B cell (primary cell): ENCODE results near the gene SLC2A10. TPM values are rescaled to one million over a fixed set of nuclear protein-coding genes. Genes with fewer than 3 reads are reported as not detected.

Experiments
- ATAC-seq: fragments of 200-7000 bp; cut with Tn5 transposase; one replicate; pipeline ENCODE4 v1.10.0; 2021; ENCODE audit warnings: low read depth, mild to moderate bottlenecking, moderate number of reproducible peaks, moderate library complexity
- CTCF ChIA-PET: fragments of 350-600 bp; sonication (Branson Sonifier 250); formaldehyde crosslinking; loops from one replicate; lab custom pipeline; 2021; ENCODE audit warnings: antibody characterized with exemption, inconsistent platforms; lab: Charles Lee
- POLR2A ChIA-PET: fragments of 350-600 bp; sonication (Branson Sonifier 250); formaldehyde crosslinking; loops from one replicate; lab custom pipeline; 2021; ENCODE audit warnings: antibody characterized with exemption; lab: Charles Lee
- DNase-seq: peaks from one replicate; pipeline ENCODE4 v3.0.0; 2013
- H2AFZ ChIP-seq: 2 replicates; pipeline ENCODE4 v1.6.1; 2012; ENCODE audit warnings: mild to moderate bottlenecking, low read depth, low read length; ENCODE audit not compliant: insufficient read depth, poor library complexity, severe bottlenecking
- H3K27ac ChIP-seq, 2 donors: 1 replicate in 1 of 2; 2 replicates in 1 of 2; pipeline ENCODE4 v1.5.1; 2012 to 2013; ENCODE audit warnings: low read length in 2 of 2, mild to moderate bottlenecking in 2 of 2, moderate library complexity in 1 of 2
- H3K27me3 ChIP-seq, 4 experiments: fragments of 200-600 bp in 1 of 4; sonication (generic) in 1 of 4; replicated peaks in 1 of 4; 1 replicate in 2 of 4; 2 replicates in 2 of 4; pipeline versions ENCODE4 v1.6.1 to v1.7.0; 2013 to 2016; ENCODE audit warnings: low read length in 3 of 4, mild to moderate bottlenecking in 2 of 4, mixed read lengths in 1 of 4, moderate library complexity in 1 of 4; ENCODE audit not compliant: insufficient read depth in 4 of 4, control insufficient read depth in 3 of 4; ENCODE audit errors: control extremely low read depth in 1 of 4
- H3K36me3 ChIP-seq, 2 experiments: replicated peaks in 1 of 2; 1 replicate in 1 of 2; 2 replicates in 1 of 2; pipeline versions ENCODE4 v1.6.1 to v1.7.1; 2013; ENCODE audit warnings: low read length in 1 of 2; ENCODE audit not compliant: insufficient read depth in 2 of 2, control insufficient read depth in 1 of 2; ENCODE audit errors: control extremely low read depth in 1 of 2, extremely low read depth in 1 of 2
- H3K4me1 ChIP-seq, 2 donors: fragments of 200-600 bp in 1 of 2; sonication (generic) in 1 of 2; 1 replicate in 1 of 2; 2 replicates in 1 of 2; pipeline versions ENCODE4 v1.5.1 to v1.6.1; 2013 to 2017; ENCODE audit warnings: low read length in 2 of 2; ENCODE audit not compliant: control insufficient read depth in 2 of 2, insufficient read depth in 2 of 2
- H3K4me2 ChIP-seq: replicated peaks from 2 replicates; pipeline ENCODE3; 2012; ENCODE audit warnings: mild to moderate bottlenecking, low read depth, low read length; ENCODE audit not compliant: poor library complexity, severe bottlenecking
- H3K4me3 ChIP-seq, 5 experiments: fragments of 200-600 bp in 1 of 5; sonication (generic) in 1 of 5; 1 replicate in 3 of 5; 2 replicates in 2 of 5; pipeline versions ENCODE4 v1.5.1 to v1.7.0; 2011 to 2016; ENCODE audit warnings: low read length in 4 of 5, mild to moderate bottlenecking in 4 of 5, low read depth in 2 of 5, control low read depth in 1 of 5, moderate library complexity in 1 of 5; ENCODE audit not compliant: insufficient read depth in 1 of 5; ENCODE audit errors: control extremely low read depth in 1 of 5, extremely low read depth in 1 of 5
- H3K79me2 ChIP-seq: fragments of 200-600 bp; sonication (generic); one replicate; pipeline ENCODE4 v1.6.0; 2016; ENCODE audit warnings: low read length; ENCODE audit not compliant: control insufficient read depth, insufficient read depth
- H3K9ac ChIP-seq: fragments of 200-600 bp; sonication (generic); 2 replicates; pipeline ENCODE4 v1.6.1; 2017; ENCODE audit warnings: mild to moderate bottlenecking, low read length, moderate library complexity
- H3K9me3 ChIP-seq, 3 donors: one replicate each; pipeline versions ENCODE4 v1.6.1 to v1.7.1; 2013; ENCODE audit warnings: low read length in 2 of 3; ENCODE audit not compliant: control insufficient read depth in 2 of 3, insufficient read depth in 1 of 3; ENCODE audit errors: control extremely low read depth in 1 of 3
- H4K20me1 ChIP-seq: 2 replicates; pipeline ENCODE4 v1.6.0; 2012; ENCODE audit warnings: mild to moderate bottlenecking, low read length; ENCODE audit not compliant: insufficient read depth, control insufficient read depth, poor library complexity, severe bottlenecking
- H3K27ac Mint-ChIP-seq: one replicate; pipeline ENCODE4 v1.8.0; 2021; ENCODE audit warnings: mixed read lengths
- H3K27me3 Mint-ChIP-seq: one replicate; pipeline ENCODE4 v1.8.0; 2021; ENCODE audit warnings: mixed read lengths
- H3K4me1 Mint-ChIP-seq: one replicate; pipeline ENCODE4 v1.8.0; 2021; ENCODE audit warnings: mixed read lengths
- H3K4me3 Mint-ChIP-seq: one replicate; pipeline ENCODE4 v1.8.0; 2021; ENCODE audit warnings: mixed read lengths
- H3K9me3 Mint-ChIP-seq: one replicate; pipeline ENCODE4 v1.8.0; 2022; ENCODE audit warnings: mixed read lengths; ENCODE audit not compliant: insufficient read depth
- EZH2 ChIP-seq: IDR thresholded peaks from 2 replicates; pipeline ENCODE4 v1.6.1; 2012; ENCODE audit warnings: borderline replicate concordance, low read depth, mild to moderate bottlenecking, moderate library complexity, low read length; ENCODE audit not compliant: insufficient read depth, poor library complexity, severe bottlenecking
- WGBS: methylation state at CpG from one replicate; pipeline ENCODE4 v1.1.5; 2013; ENCODE audit warnings: missing lambda C conversion rate; ENCODE audit not compliant: insufficient coverage; 5-methylcytosine and 5-hydroxymethylcytosine counted together
- intact Hi-C: fragments of 100-400 bp; cut with micrococcal nuclease; formaldehyde crosslinking; loops from one replicate; pipeline ENCODE4 v1.10.0; 2022
- polyA plus RNA-seq: library from polyadenylated mRNA; depleted of rRNA; stranded (reverse); fragments of >200 nt; gene quantifications from 2 replicates; pipeline ENCODE4 v1.2.3, GENCODE V29; 2012
- total RNA-seq, 2 donors: library from RNA; stranded (reverse); fragments of 120-200 nt in 1 of 2; gene quantifications; 1 replicate in 1 of 2; 2 replicates in 1 of 2; pipeline versions ENCODE4 v1.2.3 to v1.2.4, GENCODE V29; 2013 to 2022
- TF ChIP-seq, protein P1 (sequence below): fragments of 200-600 bp; IDR thresholded peaks from one replicate; pipeline ENCODE4 v1.8.0; 2022; ENCODE audit warnings: antibody characterized with exemption, mild to moderate bottlenecking

The SLC2A10 gene
- total and polyA plus RNA-seq, 2 donors (not counting 1 experiment from before 2014, with no cell fraction given): not detected

DNA sequence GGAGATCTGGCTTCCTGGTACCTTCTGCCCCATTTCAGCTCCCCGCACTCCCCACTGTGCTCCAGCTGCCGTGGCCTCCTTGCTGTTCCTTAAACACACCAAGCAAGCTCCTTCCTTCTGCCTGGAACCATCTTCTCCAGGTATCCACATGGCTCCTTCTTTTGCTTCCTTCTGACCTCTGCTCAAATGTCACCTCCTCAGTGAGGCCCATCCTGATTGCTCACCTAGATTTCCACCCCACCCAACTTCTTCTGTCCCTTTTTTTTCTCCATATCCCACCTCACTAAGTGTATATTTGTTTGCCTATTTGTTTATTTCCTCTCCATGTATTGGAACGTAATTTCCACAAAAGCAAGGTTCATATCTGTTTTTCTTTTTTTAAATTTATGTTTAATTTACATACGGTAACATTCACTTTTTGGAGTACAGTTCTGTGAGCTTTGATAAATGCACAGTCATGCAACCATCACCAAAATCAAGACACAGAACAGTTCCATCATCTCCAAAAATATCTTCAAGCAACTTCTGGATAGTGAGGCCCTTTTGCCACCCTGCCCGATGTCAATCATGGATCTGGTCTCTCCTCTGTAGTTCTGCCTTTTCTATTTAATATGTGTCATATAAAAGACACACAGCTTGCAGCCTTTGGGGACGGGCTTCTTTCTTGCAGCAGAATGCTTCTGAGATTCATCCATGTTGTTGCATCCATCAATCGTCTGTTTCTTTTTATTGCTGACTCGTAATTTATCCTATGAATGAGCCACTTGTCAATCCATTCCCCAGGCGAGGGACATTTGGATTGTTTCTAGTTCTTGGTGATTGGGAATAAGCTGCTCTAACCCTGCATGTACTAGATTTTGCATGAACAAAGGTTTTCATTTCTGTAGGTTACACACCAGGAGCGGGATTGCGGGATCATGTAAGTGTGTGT lies 46.3 kb downstream of the SLC2A10 start:
- Mint-ChIP-seq H3K27ac (no peak overlapping the region), H3K27me3 (peaks cover 21% of the 10 kb centered on the region), H3K4me1 (peaks cover 4% of the 10 kb centered on the region), H3K4me3 (no peak overlapping the region), H3K9me3 (no peaks in the 10 kb centered on the region)
- Histone ChIP-seq H3K36me3 (no peaks in the 10 kb centered on the region), H3K4me1 (peaks cover 0 to 6% of the 10 kb centered on the region in 2 donors), H4K20me1 (no peaks in the 10 kb centered on the region), H2AFZ (no peak overlapping the region), H3K79me2 (no peaks in the 10 kb centered on the region), H3K9ac (no peak overlapping the region), H3K9me3 (peaks cover 0 to 4% (median 0%) of the 10 kb centered on the region in 3 donors), H3K4me3 (no peak overlapping the region), H3K27me3 (peaks cover 0 to 6% (median 0%) of the 10 kb centered on the region in 4 experiments), H3K27ac (no peak overlapping the region), H3K4me2 (no peak overlapping the region)
- DNase-seq (no peak), ATAC-seq (no peak)
- 95% methylated on average over 6 of the region's 11 CpGs for WGBS
- intact Hi-C loops: loop anchor here (10.0 kb wide), 1 partner anchor 629 kb away; no protein-coding TSS in a partner anchor
- ChIA-PET POLR2A (no interaction called here), CTCF (interaction anchor here (0.9 to 1.7 kb wide), 3 partner anchors 8 to 10 kb away, joined by 3 to 6 read pairs (median 5); no protein-coding TSS in a partner anchor)
- TF ChIP-seq EZH2: no peak
- TF ChIP-seq, protein P1, sequence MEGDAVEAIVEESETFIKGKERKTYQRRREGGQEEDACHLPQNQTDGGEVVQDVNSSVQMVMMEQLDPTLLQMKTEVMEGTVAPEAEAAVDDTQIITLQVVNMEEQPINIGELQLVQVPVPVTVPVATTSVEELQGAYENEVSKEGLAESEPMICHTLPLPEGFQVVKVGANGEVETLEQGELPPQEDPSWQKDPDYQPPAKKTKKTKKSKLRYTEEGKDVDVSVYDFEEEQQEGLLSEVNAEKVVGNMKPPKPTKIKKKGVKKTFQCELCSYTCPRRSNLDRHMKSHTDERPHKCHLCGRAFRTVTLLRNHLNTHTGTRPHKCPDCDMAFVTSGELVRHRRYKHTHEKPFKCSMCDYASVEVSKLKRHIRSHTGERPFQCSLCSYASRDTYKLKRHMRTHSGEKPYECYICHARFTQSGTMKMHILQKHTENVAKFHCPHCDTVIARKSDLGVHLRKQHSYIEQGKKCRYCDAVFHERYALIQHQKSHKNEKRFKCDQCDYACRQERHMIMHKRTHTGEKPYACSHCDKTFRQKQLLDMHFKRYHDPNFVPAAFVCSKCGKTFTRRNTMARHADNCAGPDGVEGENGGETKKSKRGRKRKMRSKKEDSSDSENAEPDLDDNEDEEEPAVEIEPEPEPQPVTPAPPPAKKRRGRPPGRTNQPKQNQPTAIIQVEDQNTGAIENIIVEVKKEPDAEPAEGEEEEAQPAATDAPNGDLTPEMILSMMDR: no peak

DNA sequence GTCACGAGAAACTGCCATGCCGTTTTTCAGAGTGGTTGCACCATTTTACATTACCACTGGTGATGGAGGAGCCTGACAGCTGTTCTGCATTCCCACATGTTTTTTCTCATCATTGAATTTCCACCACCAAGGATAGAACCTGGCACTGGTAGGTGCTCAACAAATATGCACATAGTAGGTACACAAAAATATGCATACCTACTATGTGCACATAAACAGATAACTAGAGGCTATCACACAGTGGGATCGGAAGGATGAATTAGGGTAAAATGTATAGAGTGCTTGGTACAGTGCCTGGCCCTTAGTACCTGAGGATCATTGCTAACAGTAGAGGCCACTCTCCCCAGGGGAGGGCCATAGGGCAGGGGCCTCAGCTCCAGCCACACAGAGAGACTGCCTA lies 47.0 kb downstream of the SLC2A10 start:
- H3K4me1 ChIP-seq: peaks cover 0 to 6% of the 10 kb centered on the region in 2 donors
- DNase-seq (no peak), ATAC-seq (no peak)
- no peak overlapping the region for H3K4me3 ChIP-seq
- H4K20me1 ChIP-seq: no peaks in the 10 kb centered on the region
- peaks cover 0 to 5% (median 0%) of the 10 kb centered on the region in 4 experiments for H3K27me3 ChIP-seq
- Mint-ChIP-seq H3K4me1 (peaks cover 4% of the 10 kb centered on the region), H3K27ac (no peak overlapping the region), H3K4me3 (no peak overlapping the region), H3K27me3 (peaks cover 23% of the 10 kb centered on the region), H3K9me3 (no peaks in the 10 kb centered on the region)
- no peak overlapping the region for H2AFZ ChIP-seq
- H3K36me3 ChIP-seq: no peaks in the 10 kb centered on the region
- WGBS: 100% methylated on average over 1 of the region's 3 CpGs
- no peak overlapping the region for H3K27ac ChIP-seq
- H3K9ac ChIP-seq: no peak overlapping the region
- CTCF ChIA-PET: interaction anchor here (0.9 kb wide), 1 partner anchor 9 kb away, joined by 3 read pairs; no protein-coding TSS in a partner anchor
- peaks cover 0 to 4% (median 0%) of the 10 kb centered on the region in 3 donors for H3K9me3 ChIP-seq
- H3K4me2 ChIP-seq: no peak overlapping the region
- no peak for TF ChIP-seq EZH2
- POLR2A ChIA-PET: no interaction called here
- no peaks in the 10 kb centered on the region for H3K79me2 ChIP-seq
- intact Hi-C loops: loop anchor here (10.0 kb wide), 1 partner anchor 628 kb away; no protein-coding TSS in a partner anchor
